ENCODE results near the gene KIF26A. TPM values are rescaled to one million over a fixed set of nuclear protein-coding genes. Genes with fewer than 3 reads are reported as not detected.

The KIF26A gene
- polyA plus RNA-seq, 1 experiment = 0.10 TPM

DNA sequence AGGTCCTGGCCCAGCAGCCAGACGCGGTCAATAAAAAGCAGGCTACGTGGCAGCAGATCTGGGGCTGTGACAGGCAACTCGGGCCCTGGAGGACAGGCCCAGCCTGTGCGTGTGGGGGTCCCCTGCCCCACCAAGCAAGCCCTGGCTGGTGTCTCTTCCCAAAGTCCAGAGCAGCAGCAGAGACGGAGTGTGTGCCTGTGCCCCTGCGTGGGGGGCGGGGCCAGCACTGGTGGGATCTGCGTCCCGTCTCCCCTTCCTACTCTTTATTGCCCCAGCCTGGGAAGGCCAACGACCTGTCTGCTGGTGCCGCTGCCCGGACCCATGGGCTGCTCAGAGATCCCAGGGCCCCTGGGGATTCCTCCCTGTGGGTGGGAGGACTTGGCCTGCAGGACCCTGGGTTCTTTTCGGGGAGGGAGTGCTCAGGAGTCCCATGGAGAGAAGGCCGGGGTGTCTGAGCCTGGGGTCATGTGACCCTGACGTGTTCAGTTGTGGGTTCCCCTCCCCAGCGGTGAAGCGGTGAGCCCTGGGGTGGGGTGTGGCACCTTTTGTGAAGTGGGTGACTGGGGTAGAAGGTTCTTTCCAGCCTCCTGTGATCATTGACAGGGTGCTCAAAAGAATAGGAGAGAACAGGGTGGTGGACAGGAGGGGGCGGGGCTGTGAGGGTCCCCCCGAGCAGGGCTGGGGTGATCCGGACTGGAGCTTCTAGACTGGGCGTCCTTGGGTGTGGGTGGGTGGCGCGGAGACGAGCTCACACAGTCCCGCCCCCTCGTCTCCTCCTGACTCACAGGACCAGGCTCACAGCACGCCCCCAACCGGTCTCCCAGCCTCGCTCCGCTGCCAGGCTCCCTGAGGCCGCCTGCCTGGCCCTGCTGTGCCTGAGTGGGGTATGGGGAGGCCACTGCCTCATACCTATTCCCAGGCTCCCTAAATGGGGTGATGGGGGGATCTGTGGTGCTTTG is 30.5 kb upstream of the KIF26A start:
- CTCF ChIA-PET = no interaction called here
- Histone ChIP-seq H3K36me3 (ENCODE audit: control insufficient read depth, insufficient read depth, low read length) (no peaks in the 10 kb centered on the region), H3K27me3 (ENCODE audit: control insufficient read depth, insufficient read depth, low read length) (no peaks in the 10 kb centered on the region), H3K4me3 (ENCODE audit: low read depth, low read length) (no peak overlapping the region)
- POLR2A ChIA-PET = no interaction called here
- TF ChIP-seq, protein P1, sequence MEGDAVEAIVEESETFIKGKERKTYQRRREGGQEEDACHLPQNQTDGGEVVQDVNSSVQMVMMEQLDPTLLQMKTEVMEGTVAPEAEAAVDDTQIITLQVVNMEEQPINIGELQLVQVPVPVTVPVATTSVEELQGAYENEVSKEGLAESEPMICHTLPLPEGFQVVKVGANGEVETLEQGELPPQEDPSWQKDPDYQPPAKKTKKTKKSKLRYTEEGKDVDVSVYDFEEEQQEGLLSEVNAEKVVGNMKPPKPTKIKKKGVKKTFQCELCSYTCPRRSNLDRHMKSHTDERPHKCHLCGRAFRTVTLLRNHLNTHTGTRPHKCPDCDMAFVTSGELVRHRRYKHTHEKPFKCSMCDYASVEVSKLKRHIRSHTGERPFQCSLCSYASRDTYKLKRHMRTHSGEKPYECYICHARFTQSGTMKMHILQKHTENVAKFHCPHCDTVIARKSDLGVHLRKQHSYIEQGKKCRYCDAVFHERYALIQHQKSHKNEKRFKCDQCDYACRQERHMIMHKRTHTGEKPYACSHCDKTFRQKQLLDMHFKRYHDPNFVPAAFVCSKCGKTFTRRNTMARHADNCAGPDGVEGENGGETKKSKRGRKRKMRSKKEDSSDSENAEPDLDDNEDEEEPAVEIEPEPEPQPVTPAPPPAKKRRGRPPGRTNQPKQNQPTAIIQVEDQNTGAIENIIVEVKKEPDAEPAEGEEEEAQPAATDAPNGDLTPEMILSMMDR (IDR thresholded peaks at IDR 0.05; ENCODE audit: insufficient read depth, low read depth, low read length) = no peak
- DNase-seq (ENCODE audit: low read depth) = no peak

DNA sequence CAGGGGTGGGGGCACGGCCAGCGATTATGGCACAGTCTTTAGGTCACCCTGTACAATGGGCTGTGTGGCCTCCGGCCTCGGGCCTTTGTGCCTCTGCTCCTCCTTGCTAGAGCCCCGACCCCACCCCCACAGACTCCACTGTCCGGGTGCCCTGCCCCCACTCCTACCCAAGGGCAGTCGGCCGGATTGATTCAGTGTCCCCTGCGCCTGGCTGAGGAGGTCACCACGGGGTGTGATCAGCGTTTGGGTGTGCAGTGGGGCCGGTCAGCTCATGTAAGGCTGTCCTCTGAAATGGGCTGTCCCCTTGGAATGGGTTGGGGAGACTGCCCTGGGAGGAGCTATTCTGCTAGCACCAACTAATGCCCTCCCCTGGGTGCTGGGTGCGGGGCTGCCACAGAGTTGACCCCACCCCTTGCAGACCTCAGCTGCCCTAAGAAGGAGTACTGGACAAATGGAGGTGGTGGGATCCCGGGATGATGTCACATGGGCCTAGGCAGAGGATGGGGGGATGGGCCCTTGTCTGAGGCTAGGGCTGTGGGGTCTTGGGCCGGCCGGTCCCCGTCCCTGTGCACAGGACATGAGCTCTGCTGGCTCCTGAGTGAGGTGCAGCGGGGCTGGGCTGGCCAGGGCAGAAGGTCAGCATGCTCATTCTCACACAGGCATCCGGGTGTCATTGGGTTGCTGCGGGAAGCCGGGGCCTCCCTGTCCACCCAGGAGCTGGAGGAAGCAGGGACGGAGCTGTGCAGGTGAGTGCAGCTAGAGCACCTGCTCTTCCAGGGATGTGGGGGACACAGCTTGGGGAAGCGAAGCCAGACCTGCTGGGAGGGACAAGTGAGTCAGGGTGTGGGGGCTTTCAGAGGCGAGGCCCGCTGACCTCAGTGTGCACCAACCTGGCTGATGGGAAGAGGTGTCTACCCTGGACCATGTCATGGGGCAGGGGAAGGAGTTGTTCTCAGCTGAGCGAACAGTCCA is 29.5 kb upstream of the KIF26A start:
- TF ChIP-seq, protein P1 (IDR thresholded peaks at IDR 0.05; ENCODE audit: insufficient read depth, low read depth, low read length) = no peak
- Histone ChIP-seq H3K36me3 (ENCODE audit: control insufficient read depth, insufficient read depth, low read length) (no peaks in the 10 kb centered on the region), H3K4me3 (ENCODE audit: low read depth, low read length) (no peak overlapping the region), H3K27me3 (ENCODE audit: control insufficient read depth, insufficient read depth, low read length) (no peaks in the 10 kb centered on the region)
- no peak for DNase-seq (ENCODE audit: low read depth)
- ChIA-PET CTCF (interaction anchor here (1.1 kb wide), 1 partner anchor 11 kb away, joined by 3 read pairs; no protein-coding TSS in a partner anchor), POLR2A (no interaction called here)

DNA sequence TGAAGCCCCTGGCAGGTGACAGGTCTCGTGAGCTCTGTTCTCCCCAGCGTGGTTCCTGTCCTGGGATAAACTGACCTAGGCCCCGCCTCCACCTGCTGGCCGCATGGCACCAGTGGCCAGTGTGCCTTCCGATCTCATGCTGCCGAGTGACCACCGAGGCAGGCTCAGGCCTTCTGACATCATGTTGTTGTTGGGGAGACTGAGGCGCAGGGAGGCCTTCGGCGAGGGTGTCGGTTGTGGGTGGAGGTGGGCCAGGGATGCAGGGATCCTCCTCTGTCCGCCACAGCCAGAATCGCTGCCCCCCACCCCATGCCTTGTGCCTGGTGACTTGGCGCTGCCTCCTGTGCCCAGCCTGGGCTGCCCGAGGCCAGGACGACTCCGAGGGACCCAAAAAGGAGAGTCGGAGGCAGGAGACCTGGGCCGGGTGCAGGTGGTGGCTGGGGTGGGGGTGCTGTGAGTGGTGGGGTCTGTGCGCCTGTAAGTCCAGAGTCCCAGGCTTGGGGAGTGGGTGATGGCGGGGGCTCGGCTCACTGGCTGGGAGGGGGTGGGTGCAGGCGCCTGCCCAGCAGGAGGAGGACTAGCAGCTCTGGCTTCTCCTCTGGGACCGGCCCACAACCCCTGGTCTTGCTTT is 28.5 kb upstream of the KIF26A start:
- CTCF ChIA-PET = interaction anchor here (1.1 kb wide), 1 partner anchor 10 kb away, joined by 3 read pairs; no protein-coding TSS in a partner anchor
- Histone ChIP-seq H3K36me3 (ENCODE audit: control insufficient read depth, insufficient read depth, low read length) (no peaks in the 10 kb centered on the region), H3K27me3 (ENCODE audit: control insufficient read depth, insufficient read depth, low read length) (no peaks in the 10 kb centered on the region), H3K4me3 (ENCODE audit: low read depth, low read length) (no peak overlapping the region)
- TF ChIP-seq, protein P1 (IDR thresholded peaks at IDR 0.05; ENCODE audit: insufficient read depth, low read depth, low read length) = no peak
- POLR2A ChIA-PET = no interaction called here
- DNase-seq (ENCODE audit: low read depth) = no peak

DNA sequence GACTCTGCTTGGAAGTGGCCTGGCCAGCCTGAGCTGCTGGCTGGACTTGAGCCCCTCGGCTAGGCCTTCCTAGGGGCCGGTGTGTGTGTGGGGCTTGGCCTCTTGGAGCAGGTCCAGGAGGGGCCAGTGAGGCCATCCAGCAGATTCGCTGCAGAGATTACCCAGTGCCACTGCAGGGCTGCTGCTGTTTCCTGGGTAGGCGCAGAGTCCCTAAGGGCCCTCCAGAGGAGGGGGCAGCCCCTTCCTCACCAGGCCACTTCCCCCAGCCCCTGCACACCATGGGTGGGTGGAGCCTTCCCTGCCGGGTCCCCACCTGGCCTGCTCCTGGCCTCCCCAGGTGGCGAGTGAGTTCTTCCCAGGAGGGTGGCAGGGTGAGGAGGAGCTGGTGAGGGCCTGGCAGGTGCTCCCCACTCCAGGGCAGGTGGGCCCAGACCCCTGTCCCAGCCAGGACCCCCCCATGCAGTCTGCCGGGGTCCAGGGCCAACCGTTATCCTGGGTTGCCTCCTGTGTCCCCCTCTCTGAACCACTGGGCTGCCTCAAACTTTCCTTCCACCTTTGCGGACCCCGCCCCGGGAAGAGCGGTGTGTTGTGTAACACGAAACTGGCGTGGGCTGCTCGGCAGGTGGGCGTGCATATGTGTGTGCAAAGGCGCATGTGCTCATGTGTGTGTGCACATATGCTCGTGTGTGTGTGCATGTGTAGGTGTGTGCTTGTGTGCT is 27.7 kb upstream of the KIF26A start:
- H3K27me3 ChIP-seq (ENCODE audit: control insufficient read depth, insufficient read depth, low read length) = no peaks in the 10 kb centered on the region
- no peak overlapping the region for H3K4me3 ChIP-seq (ENCODE audit: low read depth, low read length)
- ChIA-PET CTCF (no interaction called here), POLR2A (no interaction called here)
- no peaks in the 10 kb centered on the region for H3K36me3 ChIP-seq (ENCODE audit: control insufficient read depth, insufficient read depth, low read length)
- TF ChIP-seq, protein P1 (IDR thresholded peaks at IDR 0.05; ENCODE audit: insufficient read depth, low read depth, low read length) = no peak
- no peak for DNase-seq (ENCODE audit: low read depth)
